ENCODE results near the gene CC2D2A. TPM values are rescaled to one million over a fixed set of nuclear protein-coding genes. Genes with fewer than 3 reads are reported as not detected.

CC2D2A gene
- total RNA-seq, 1 experiment from 2014 or later, result 3.6 TPM

DNA sequence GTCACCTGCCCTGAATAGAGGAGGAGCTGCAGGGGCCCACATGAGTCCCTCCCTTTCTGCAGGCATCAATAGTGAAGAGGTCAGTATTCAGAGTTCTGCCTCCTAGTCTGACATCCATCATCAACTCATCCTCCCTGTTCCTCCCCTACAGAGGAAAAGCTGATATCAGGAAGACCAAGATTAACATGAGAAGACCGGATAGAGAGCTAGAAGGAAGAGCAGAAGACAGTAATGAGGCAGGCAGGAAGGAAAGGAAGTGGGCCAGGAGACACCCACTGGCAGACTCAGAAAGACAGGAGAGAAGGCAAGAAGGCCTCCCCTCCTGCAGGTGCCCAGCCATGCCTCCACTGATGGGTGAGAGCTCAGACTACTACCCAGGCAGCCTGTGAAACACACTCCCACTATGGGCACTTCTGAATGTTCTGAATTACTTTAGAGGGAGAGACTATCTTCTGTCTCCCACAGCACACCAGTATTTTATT lies 74.6 kb downstream of the CC2D2A start:
- in situ Hi-C loops (cut with HindIII; ENCODE audit: low pct_unique_long_range_greater_than_20kb, low sequenced_read_pairs) (no loop called here), intact Hi-C loops (cut with micrococcal nuclease; ENCODE audit: unreplicated experiment) (no loop called here)
- TF ChIP-seq CTCF (IDR thresholded peaks at IDR 0.05), result no peak
- no peak for TF ChIP-seq POLR2AphosphoS5 (IDR thresholded peaks at IDR 0.05; ENCODE audit: low read depth, low read length)
- no peak for TF ChIP-seq TCF7L2 (IDR thresholded peaks at IDR 0.05; ENCODE audit: low read depth, low read length)
- no peak for TF ChIP-seq SIN3A (IDR thresholded peaks at IDR 0.05; ENCODE audit: borderline replicate concordance, insufficient read depth, low read depth, low read length)
- no peak for TF ChIP-seq REST (IDR thresholded peaks at IDR 0.05; ENCODE audit: insufficient read depth in 1 of 2, low read depth in 2 of 2, low read length in 1 of 2)
- ChIA-PET POLR2A (no interaction called here), CTCF (no interaction called here)
- Histone ChIP-seq H3K4me1 (ENCODE audit: control insufficient read depth, insufficient read depth, low read length) (no peaks in the 10 kb centered on the region), H3K27ac (ENCODE audit: low read length) (no peak overlapping the region), H3K27me3 (ENCODE audit: control insufficient read depth, insufficient read depth, low read length) (no peaks in the 10 kb centered on the region), H3K4me3 (ENCODE audit: low read depth in 2 of 2, low read length in 2 of 2) (no peak overlapping the region), H3K36me3 (ENCODE audit: control insufficient read depth, insufficient read depth, low read length) (no peaks in the 10 kb centered on the region), H3K9me3 (ENCODE audit: control insufficient read depth, insufficient read depth, low read depth, low read length) (no peaks in the 10 kb centered on the region)
- ATAC-seq (no peak), DNase-seq (ENCODE audit: low read depth, low spot score) (no peak)
- no TSS peak for BruUV-seq (replicated peaks)

DNA sequence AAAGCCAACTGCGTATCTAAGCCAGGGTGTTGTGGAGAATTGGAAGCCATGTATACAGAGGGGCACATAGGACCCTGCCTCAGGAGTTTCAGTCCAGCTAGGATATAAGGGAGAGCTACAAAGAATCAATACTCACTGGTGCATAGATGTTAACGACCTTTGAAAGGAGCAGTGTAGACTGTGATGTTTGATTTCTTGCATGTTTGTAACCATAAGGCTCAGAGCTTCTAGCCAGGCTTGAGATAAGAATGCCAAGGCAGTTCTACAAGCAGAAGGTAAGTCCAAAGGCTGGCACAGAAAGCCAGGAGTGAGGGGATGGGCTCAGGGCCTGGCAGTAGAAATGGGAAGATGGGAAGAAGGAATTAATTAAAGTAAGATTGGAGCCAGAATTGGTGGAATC lies 75.7 kb downstream of the CC2D2A start:
- CTCF ChIA-PET, result no interaction called here
- in situ Hi-C loops (cut with HindIII; ENCODE audit: low pct_unique_long_range_greater_than_20kb, low sequenced_read_pairs), result no loop called here
- H3K27me3 ChIP-seq (ENCODE audit: control insufficient read depth, insufficient read depth, low read length), result no peaks in the 10 kb centered on the region
- no peaks in the 10 kb centered on the region for H3K4me1 ChIP-seq (ENCODE audit: control insufficient read depth, insufficient read depth, low read length)
- no peaks in the 10 kb centered on the region for H3K36me3 ChIP-seq (ENCODE audit: control insufficient read depth, insufficient read depth, low read length)
- intact Hi-C loops (cut with micrococcal nuclease; ENCODE audit: unreplicated experiment), result no loop called here
- no TSS peak for BruUV-seq (replicated peaks)
- H3K27ac ChIP-seq (ENCODE audit: low read length), result no peak overlapping the region
- no peak for ATAC-seq
- H3K4me3 ChIP-seq (ENCODE audit: low read depth in 2 of 2, low read length in 2 of 2), result no peak overlapping the region
- no peaks in the 10 kb centered on the region for H3K9me3 ChIP-seq (ENCODE audit: control insufficient read depth, insufficient read depth, low read depth, low read length)
- TF ChIP-seq TCF7L2 (IDR thresholded peaks at IDR 0.05; ENCODE audit: low read depth, low read length) (no peak), SIN3A (IDR thresholded peaks at IDR 0.05; ENCODE audit: borderline replicate concordance, insufficient read depth, low read depth, low read length) (no peak), POLR2AphosphoS5 (IDR thresholded peaks at IDR 0.05; ENCODE audit: low read depth, low read length) (no peak)
- DNase-seq (ENCODE audit: low read depth, low spot score), result no peak
- POLR2A ChIA-PET, result no interaction called here

DNA sequence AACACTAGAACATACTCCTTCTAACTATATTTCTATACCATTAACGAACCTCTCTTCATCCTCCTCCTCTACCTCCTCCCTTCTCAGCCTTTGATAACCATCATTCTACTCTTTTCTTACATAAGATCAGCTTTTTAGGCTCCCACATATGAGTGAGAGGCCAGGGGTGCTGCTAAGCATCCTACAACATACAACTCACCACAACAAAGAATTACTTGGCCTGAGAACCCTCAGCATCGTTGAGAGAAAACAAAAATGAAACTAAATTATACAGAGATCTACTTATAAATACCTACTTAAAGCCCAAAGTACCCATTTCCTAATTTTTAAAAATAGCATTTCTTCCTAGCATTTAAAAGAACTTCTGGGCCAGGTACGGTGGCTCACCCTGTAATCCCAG lies 77.7 kb downstream of the CC2D2A start:
- intact Hi-C loops (cut with micrococcal nuclease; ENCODE audit: unreplicated experiment), result no loop called here
- DNase-seq (ENCODE audit: low read depth, low spot score), result no peak
- H3K27me3 ChIP-seq (ENCODE audit: control insufficient read depth, insufficient read depth, low read length), result no peaks in the 10 kb centered on the region
- ChIA-PET POLR2A (no interaction called here), CTCF (no interaction called here)
- no peaks in the 10 kb centered on the region for H3K4me1 ChIP-seq (ENCODE audit: control insufficient read depth, insufficient read depth, low read length)
- no peak overlapping the region for H3K27ac ChIP-seq (ENCODE audit: low read length)
- in situ Hi-C loops (cut with HindIII; ENCODE audit: low pct_unique_long_range_greater_than_20kb, low sequenced_read_pairs), result no loop called here
- H3K36me3 ChIP-seq (ENCODE audit: control insufficient read depth, insufficient read depth, low read length), result no peaks in the 10 kb centered on the region
- H3K4me3 ChIP-seq (ENCODE audit: low read depth in 2 of 2, low read length in 2 of 2), result no peak overlapping the region
- no peak for TF ChIP-seq CTCF (IDR thresholded peaks at IDR 0.05)
- no peak for TF ChIP-seq POLR2AphosphoS5 (IDR thresholded peaks at IDR 0.05; ENCODE audit: low read depth, low read length)
- TF ChIP-seq SIN3A (IDR thresholded peaks at IDR 0.05; ENCODE audit: borderline replicate concordance, insufficient read depth, low read depth, low read length), result no peak
- TF ChIP-seq TCF7L2 (IDR thresholded peaks at IDR 0.05; ENCODE audit: low read depth, low read length), result no peak
- no peak for TF ChIP-seq REST (IDR thresholded peaks at IDR 0.05; ENCODE audit: insufficient read depth in 1 of 2, low read depth in 2 of 2, low read length in 1 of 2)
- BruUV-seq (replicated peaks), result no TSS peak
- ATAC-seq, result no peak
- no peaks in the 10 kb centered on the region for H3K9me3 ChIP-seq (ENCODE audit: control insufficient read depth, insufficient read depth, low read depth, low read length)

Data from Panc1 (cell line).